ENCODE results near the gene HIVEP1. TPM values are rescaled to one million over a fixed set of nuclear protein-coding genes. Genes with fewer than 3 reads are reported as not detected.

HIVEP1 gene
- total RNA-seq, 4 donors from 2014 or later, result 23.2 to 41.5 (median 32.6) TPM

GRCh38 chr6:11978169-11978987 lies 33.7 kb upstream of the HIVEP1 start:
- TF ChIP-seq POLR2A (IDR thresholded peaks at IDR 0.05) (no peak), CTCF (IDR thresholded peaks at IDR 0.05) (no peak)
- intact Hi-C loops (cut with DNase I; ENCODE audit: low total_unique reads), result no loop called here
- no peak overlapping the region for H3K4me3 ChIP-seq (ENCODE audit: low read depth, poor library complexity, severe bottlenecking)
- no peak for DNase-seq (ENCODE audit: low spot score in 2 of 2)
- WGBS, 2 donors, result 42 to 54% methylated on average over 1 of the region's 1 CpG

GRCh38 chr6:11979866-11980265 lies 32.2 kb upstream of the HIVEP1 start:
- intact Hi-C loops (cut with DNase I; ENCODE audit: low total_unique reads), result no loop called here
- DNase-seq (ENCODE audit: low spot score in 2 of 2), result no peak
- 92 to 95% methylated on average over 6 of the region's 6 CpGs for WGBS, 2 donors
- no peak overlapping the region for H3K4me3 ChIP-seq (ENCODE audit: low read depth, poor library complexity, severe bottlenecking)
- TF ChIP-seq CTCF (IDR thresholded peaks at IDR 0.05) (no peak), POLR2A (IDR thresholded peaks at IDR 0.05) (no peak)

- TF ChIP-seq CTCF (IDR thresholded peaks at IDR 0.05) (no peak), POLR2A (IDR thresholded peaks at IDR 0.05) (no peak)
- WGBS, 2 donors, result 79% methylated on average over 5 of the region's 5 CpGs
- no peak for DNase-seq (ENCODE audit: low spot score in 2 of 2)
- intact Hi-C loops (cut with DNase I; ENCODE audit: low total_unique reads), result no loop called here
- no peak overlapping the region for H3K4me3 ChIP-seq (ENCODE audit: low read depth, poor library complexity, severe bottlenecking)
Observed at GRCh38 chr6:11983306-11983705, 28.8 kb upstream of the HIVEP1 start.

GRCh38 chr6:11987386-11987785 lies 24.7 kb upstream of the HIVEP1 start:
- H3K4me3 ChIP-seq (ENCODE audit: low read depth, poor library complexity, severe bottlenecking), result no peak overlapping the region
- intact Hi-C loops (cut with DNase I; ENCODE audit: low total_unique reads), result no loop called here
- WGBS, 2 donors, result 88 to 93% methylated on average over 2 of the region's 2 CpGs
- no peak for DNase-seq (ENCODE audit: low spot score in 2 of 2)
- TF ChIP-seq CTCF (IDR thresholded peaks at IDR 0.05), result no peak
- TF ChIP-seq POLR2A (IDR thresholded peaks at IDR 0.05), result no peak

GRCh38 chr6:11989386-11989785 lies 22.7 kb upstream of the HIVEP1 start:
- WGBS, 2 donors, result 65 to 78% methylated on average over 2 of the region's 2 CpGs
- intact Hi-C loops (cut with DNase I; ENCODE audit: low total_unique reads), result no loop called here
- DNase-seq (ENCODE audit: low spot score in 2 of 2), result no peak

More at GRCh38 chr6:11989386-11989785, 22.7 kb upstream of the HIVEP1 start:
- TF ChIP-seq POLR2A (IDR thresholded peaks at IDR 0.05) (no peak), CTCF (IDR thresholded peaks at IDR 0.05) (no peak)
- no peak overlapping the region for H3K4me3 ChIP-seq (ENCODE audit: low read depth, poor library complexity, severe bottlenecking)
